HG03095 (cell line): Measurements from ENCODE around the gene CPNE2.
"Not testable (repeated sequence)": the region's sequence is repeated elsewhere in the genome, so short reads cannot be mapped to it uniquely, and the experiment has no call there.

ENCODE experiments used
- ATAC-seq: cut with Tn5 transposase; IDR thresholded peaks from one replicate; pipeline ENCODE4 v1.9.1; 2021; ENCODE audit warnings: moderate library complexity; ENCODE audit not compliant: unreplicated experiment

Gene CPNE2

GRCh38 chr16:57069635-57070370, 22.6 kb upstream of the CPNE2 start:
- no peak for ATAC-seq

DNA sequence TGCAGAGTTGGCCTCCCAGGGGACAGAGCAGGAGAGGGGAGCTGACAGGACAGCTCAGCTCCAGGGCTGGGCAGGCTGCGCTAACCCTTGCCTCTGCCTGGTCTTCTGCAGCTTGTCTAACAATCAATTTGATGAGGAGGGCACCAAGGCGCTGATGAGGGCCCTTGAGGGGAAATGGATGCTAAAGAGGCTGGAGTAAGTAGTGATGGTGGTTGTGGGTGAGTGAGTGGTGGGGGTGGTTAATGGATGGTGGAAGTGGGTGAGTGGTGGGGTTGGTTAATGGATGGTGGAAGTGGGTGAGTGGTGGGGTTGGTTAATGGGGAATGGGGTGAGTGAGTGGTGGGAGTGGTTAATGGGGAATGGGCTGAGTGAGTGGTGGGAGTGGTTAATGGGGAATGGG, 22.0 kb upstream of the CPNE2 start:
- no peak for ATAC-seq

GRCh38 chr16:57071081-57071732, 21.2 kb upstream of the CPNE2 start:
- not testable (repeated sequence) for ATAC-seq

GRCh38 chr16:57071831-57072582, 20.4 kb upstream of the CPNE2 start:
- ATAC-seq: no peak

GRCh38 chr16:57072616-57073275, 19.6 kb upstream of the CPNE2 start:
- ATAC-seq: no peak

DNA sequence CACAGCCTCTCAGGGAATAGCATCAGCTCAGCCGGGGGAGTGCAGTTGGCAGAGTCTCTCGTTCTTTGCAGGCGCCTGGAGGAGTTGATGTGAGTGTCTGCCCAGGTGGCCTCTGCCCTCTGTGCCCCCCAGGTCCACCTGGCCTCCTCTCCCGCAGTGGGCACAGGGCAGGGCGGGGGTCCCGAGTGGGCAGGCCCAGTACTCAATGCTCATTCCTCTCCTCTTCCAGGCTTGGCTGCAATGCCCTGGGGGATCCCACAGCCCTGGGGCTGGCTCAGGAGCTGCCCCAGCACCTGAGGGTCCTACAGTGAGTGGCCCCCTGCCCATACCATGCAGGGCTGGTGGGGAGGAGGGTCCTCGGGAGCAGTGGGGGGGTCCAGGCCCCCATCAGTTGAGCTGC, 14.7 kb upstream of the CPNE2 start:
- no peak for ATAC-seq

GRCh38 chr16:57081744-57082143, 10.6 kb upstream of the CPNE2 start:
- ATAC-seq: no peak

- no peak for ATAC-seq
These were observed 9.7 kb upstream of the CPNE2 start for GRCh38 chr16:57082664-57083063.

- no peak for ATAC-seq
These were observed 8.8 kb upstream of the CPNE2 start for GRCh38 chr16:57083485-57084126.

- ATAC-seq: no peak
These were observed 8.1 kb upstream of the CPNE2 start for GRCh38 chr16:57084257-57084770.

- ATAC-seq: no peak
These were observed 7.4 kb upstream of the CPNE2 start for GRCh38 chr16:57084996-57085395.

- no peak for ATAC-seq
These were observed 5.4 kb upstream of the CPNE2 start for GRCh38 chr16:57087003-57087402.

GRCh38 chr16:57089406-57089805, 3.0 kb upstream of the CPNE2 start:
- ATAC-seq: no peak

DNA sequence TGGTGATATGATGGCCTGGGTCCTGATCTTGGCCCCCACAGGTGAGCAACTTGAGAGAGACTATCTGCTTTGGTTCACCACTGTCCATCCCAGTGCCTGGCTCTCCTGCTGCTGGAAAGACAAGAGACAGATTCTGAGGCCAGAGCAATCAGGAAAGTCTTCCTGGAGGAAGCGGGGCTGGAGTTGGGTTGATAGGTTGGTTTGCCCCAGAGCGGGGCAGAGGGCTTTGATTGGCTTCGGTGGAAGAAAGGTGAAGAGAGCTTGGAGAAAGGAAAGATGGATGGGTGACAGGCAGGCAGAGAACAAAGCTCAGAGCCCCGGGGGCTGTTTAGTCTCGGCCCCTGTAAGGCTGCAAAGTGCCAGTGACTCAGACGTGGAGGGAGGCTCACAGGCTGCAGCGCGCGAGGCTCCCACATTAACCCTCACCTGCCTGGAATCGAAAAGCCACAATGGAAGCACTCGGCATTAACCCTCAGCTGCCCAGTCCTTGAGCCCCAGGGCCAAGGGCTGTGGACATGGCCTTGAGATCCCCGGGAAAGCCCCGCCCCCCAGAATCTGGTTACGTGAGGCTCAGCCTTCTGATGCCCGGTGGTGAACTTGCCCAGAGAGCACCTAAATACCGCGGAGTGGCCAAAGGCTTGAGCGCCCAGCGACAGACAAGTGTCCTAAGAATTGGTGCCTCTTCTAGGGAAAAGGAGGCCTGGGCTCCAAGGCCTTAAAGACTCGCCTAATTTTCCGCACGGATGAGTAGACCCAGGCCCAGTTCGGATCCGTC, 996 bp upstream of the CPNE2 start:
- ATAC-seq: no peak

GRCh38 chr16:57092786-57093411, 516 bp downstream of the CPNE2 start:
- no peak for ATAC-seq

- no peak for ATAC-seq
These were observed 1.5 kb downstream of the CPNE2 start for GRCh38 chr16:57093666-57094564.

GRCh38 chr16:57094911-57095310, 2.5 kb downstream of the CPNE2 start:
- ATAC-seq: no peak

- no peak for ATAC-seq
These were observed 3.8 kb downstream of the CPNE2 start for GRCh38 chr16:57096192-57096591.
